GM19099 (cell line): ENCODE results near the gene MSI2.

ENCODE experiments used
- POLR2A ChIP-seq: IDR thresholded peaks from 3 replicates; pipeline ENCODE4 v1.6.1; 2011; ENCODE audit warnings: low read depth; ENCODE audit not compliant: insufficient read length; ENCODE audit errors: extremely low read depth

Gene MSI2

DNA sequence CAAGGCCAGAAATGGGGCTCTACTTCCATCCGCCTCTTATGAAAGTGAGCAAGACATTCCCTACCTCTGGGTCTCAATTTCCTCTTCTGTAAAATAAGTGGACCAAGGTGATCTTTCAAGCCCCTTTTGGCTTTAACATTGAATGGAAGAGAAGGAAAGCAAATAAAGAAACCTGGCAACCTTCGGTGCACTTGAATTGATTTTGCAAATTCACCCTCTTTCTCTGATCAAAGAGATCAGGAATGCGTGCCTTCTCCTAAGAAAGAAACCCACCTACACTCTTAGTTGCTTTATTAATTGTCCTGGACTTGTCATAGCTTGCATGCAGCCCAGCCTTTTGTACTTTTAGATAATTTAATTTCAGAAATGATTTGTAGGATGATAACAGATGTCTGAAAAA lies 3.0 kb downstream of the MSI2 start:
- no peak for TF ChIP-seq POLR2A

DNA sequence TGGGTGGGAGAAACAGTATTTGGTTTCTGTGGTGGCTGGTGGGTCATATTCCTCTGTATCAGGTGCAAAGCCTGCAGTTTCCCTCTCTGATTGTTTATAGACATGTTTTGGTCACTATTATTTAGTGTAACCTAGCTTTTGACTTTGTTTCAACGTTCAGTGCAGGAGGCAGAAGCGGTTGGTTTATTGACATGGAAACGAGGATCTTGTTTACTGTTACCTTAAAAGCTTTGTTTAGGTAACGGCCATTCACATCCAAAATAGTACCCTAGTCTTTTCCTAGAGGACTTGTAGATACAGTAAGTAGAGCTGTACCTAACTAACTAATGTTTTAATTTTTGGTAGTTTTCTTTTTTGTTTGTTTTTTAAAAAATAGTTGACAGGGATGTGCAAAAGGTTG lies 3.5 kb downstream of the MSI2 start:
- TF ChIP-seq POLR2A = no peak

GRCh38 chr17:57260325-57261083 lies 4.2 kb downstream of the MSI2 start:
- no peak for TF ChIP-seq POLR2A

GRCh38 chr17:57261084-57261461 lies 4.8 kb downstream of the MSI2 start:
- TF ChIP-seq POLR2A = no peak

GRCh38 chr17:57262557-57262956 lies 6.2 kb downstream of the MSI2 start:
- no peak for TF ChIP-seq POLR2A

GRCh38 chr17:57264250-57264649 lies 7.9 kb downstream of the MSI2 start:
- TF ChIP-seq POLR2A = no peak

- no peak for TF ChIP-seq POLR2A
Measured at GRCh38 chr17:57264776-57265175, 8.5 kb downstream of the MSI2 start.

- no peak for TF ChIP-seq POLR2A
Measured at GRCh38 chr17:57266902-57267311, 10.6 kb downstream of the MSI2 start.

DNA sequence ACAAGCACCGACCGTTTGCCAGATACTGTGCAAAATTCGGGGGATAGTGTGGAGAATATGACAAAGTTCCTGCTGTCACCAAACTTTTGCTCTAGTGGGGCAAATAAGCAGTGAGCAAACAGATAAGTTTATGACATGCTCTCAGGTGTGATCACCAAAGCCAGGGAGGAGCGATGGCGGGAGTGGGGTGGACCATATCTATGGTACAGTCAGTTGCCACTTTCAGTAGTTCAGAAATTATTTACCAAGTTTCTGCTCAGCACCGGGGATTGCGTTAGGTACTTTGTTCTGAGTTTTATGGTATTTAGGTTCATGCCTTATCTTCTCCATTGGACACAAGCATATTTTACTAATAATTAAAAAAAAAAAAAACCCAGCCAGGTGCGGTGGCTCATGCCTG lies 11.9 kb downstream of the MSI2 start:
- TF ChIP-seq POLR2A = no peak

DNA sequence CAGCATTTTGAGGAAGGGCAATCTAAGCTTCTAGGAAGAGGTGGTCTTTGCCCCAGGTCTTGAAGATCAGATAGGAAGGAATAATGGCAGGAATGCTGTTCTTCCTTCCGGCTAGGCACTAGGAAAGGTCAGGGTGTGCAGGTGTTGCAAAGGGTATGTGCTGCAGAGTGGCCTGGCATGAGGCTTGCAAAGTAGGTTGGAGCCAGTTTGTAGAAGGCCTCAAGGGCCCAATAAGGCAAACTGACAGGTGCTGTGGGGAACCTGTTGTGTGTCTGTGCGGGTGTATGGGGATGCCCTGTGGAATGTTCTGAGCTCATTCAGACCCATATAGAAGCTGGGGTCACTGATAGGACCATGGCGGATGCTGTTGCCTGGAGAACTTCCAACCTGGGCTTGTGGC lies 12.7 kb downstream of the MSI2 start:
- no peak for TF ChIP-seq POLR2A

GRCh38 chr17:57269598-57270255 lies 13.4 kb downstream of the MSI2 start:
- TF ChIP-seq POLR2A = no peak

GRCh38 chr17:57270801-57271245 lies 14.5 kb downstream of the MSI2 start:
- TF ChIP-seq POLR2A = no peak

- TF ChIP-seq POLR2A = no peak
Measured at GRCh38 chr17:57271821-57272220, 15.5 kb downstream of the MSI2 start.

DNA sequence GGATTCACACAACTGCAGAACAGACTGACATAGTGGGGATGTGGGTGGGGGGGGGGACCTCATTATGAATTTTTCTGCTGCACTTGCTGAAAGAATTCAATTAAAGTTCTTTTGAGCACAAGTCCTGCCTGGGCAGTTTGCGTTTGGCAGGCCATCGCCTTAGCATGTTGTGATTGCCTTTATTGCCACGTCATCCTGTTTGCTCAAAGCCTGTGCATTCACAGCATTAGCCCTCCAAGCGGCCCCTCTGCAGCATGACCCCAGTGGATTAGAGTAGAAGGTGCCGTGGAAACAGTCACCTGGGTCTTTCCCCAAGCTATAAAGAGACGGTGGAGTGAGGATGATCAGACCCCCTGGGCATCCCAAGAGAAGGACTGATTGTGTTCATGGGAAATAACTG lies 17.2 kb downstream of the MSI2 start:
- no peak for TF ChIP-seq POLR2A

DNA sequence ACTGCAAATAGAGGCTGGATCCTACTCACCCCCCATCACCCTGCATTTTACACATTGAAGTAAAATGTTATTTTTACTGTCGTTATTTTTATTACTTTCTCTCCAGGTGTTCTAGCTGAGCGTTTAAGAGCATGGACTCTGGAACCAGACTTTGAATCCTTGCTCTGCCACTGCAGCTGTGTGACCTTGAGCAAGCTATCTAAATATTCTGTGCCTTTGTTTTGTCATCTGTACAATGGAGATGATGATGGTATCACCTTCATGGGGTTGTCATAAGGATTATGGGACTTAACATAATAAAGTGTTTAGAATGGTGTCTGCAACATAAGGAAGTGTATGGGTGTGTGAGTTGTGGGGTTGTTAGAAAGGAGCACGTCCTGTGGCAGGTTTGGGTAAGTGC lies 17.8 kb downstream of the MSI2 start:
- no peak for TF ChIP-seq POLR2A

- no peak for TF ChIP-seq POLR2A
Measured at GRCh38 chr17:57275071-57275764, 18.9 kb downstream of the MSI2 start.
